ENCODE data around the gene PCDHA5. TPM values are rescaled to one million over a fixed set of nuclear protein-coding genes. Genes with fewer than 3 reads are reported as not detected.
"Not testable (repeated sequence)": the region's sequence is repeated elsewhere in the genome, so short reads cannot be mapped to it uniquely, and the experiment has no call there.

Gene PCDHA5
- total RNA-seq, 1 experiment from 2014 or later: 0.10 TPM

DNA sequence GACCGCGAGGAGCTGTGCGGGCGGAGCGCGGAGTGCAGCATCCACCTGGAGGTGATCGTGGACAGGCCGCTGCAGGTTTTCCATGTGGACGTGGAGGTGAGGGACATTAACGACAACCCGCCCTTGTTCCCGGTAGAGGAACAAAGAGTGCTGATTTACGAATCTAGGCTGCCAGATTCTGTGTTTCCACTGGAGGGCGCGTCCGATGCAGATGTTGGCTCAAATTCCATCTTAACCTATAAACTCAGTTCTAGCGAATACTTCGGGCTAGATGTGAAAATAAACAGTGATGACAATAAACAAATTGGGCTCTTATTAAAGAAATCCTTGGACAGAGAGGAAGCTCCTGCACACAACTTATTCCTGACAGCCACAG, 6.9 kb downstream of the PCDHA5 start:
- intact Hi-C loops (cut with micrococcal nuclease; ENCODE audit: unreplicated experiment): no loop called here
- no peak for TF ChIP-seq CTCF (IDR thresholded peaks at IDR 0.05)
- POLR2A ChIA-PET: interaction anchor here (0.6 kb wide), 1 partner anchor 133 kb away, joined by 3 read pairs; no protein-coding TSS in a partner anchor

DNA sequence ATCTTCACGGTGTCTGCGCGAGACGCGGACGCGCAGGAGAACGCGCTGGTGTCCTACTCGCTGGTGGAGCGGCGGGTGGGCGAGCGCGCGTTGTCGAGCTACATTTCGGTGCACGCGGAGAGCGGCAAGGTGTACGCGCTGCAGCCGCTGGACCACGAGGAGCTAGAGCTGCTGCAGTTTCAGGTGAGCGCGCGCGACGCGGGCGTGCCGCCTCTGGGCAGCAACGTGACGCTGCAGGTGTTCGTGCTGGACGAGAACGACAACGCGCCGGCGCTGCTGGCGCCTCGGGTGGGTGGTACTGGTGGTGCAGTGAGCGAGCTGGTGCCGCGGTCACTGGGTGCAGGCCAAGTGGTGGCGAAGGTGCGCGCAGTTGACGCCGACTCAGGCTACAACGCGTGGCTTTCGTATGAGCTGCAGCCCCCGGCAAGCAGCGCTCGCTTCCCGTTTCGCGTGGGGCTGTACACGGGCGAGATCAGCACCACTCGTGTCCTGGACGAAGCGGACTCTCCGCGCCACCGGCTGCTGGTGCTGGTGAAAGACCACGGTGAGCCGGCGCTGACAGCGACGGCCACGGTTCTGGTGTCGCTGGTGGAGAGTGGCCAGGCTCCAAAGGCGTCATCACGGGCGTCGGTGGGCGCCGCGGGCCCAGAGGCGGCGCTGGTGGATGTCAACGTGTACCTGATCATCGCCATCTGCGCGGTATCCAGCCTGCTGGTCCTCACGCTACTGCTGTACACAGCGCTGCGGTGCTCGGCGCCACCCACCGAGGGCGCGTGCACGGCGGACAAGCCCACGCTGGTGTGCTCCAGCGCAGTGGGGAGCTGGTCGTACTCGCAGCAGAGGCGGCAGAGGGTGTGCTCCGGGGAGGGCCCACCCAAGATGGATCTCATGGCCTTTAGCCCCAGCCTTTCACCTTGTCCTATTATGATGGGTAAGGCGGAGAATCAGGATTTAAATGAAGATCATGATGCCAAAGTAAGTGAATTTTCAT, 8.4 kb downstream of the PCDHA5 start:
- POLR2A ChIA-PET: not testable (repeated sequence)

More for the DNA sequence above, 6.9 kb downstream of the PCDHA5 start:
- H3K4me1 ChIP-seq (ENCODE audit: control insufficient read depth, insufficient read depth, low read length): no peaks in the 10 kb centered on the region
- BruUV-seq (replicated peaks): no TSS peak
- CTCF ChIA-PET: no interaction called here
- in situ Hi-C loops (cut with HindIII; ENCODE audit: low pct_unique_long_range_greater_than_20kb, low sequenced_read_pairs): no loop called here
- ATAC-seq (no peak), DNase-seq (ENCODE audit: low read depth, low spot score) (no peak)
- no peak overlapping the region for H3K4me3 ChIP-seq (ENCODE audit: low read depth in 2 of 2, low read length in 2 of 2)
- H3K27me3 ChIP-seq (ENCODE audit: control insufficient read depth, insufficient read depth, low read length): no peaks in the 10 kb centered on the region
- H3K27ac ChIP-seq (ENCODE audit: low read length): no peak overlapping the region
- H3K36me3 ChIP-seq (ENCODE audit: control insufficient read depth, insufficient read depth, low read length): no peaks in the 10 kb centered on the region
- H3K9me3 ChIP-seq (ENCODE audit: control insufficient read depth, insufficient read depth, low read depth, low read length): no peaks in the 10 kb centered on the region

DNA sequence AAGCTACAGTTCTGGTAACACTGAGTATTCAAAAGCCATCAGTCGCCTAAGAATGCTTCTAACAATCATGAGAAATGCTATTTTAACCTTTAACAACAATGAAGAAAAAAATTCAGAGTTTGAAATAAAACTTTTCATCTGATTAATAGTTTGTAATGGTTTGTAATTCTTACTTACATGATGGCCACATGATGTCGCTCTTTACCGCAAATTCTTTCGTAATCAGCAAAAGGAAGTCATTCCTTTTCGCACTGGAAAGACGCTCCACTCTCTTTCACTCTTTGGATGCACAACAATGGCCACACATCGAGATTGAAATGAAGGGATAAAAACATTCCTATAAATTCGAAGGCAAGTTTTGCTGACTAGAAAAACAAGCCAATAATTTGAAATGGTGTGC, 12.6 kb downstream of the PCDHA5 start, which contains the start of gene PCDHA7:
Gene PCDHA7 (plus strand): TSS at position 277 of the 400 bp plus-strand sequence. CDS start 115 bp downstream, at position 392.
- no TSS peak for BruUV-seq (replicated peaks)
- Histone ChIP-seq H3K4me3 (ENCODE audit: low read depth in 2 of 2, low read length in 2 of 2) (no peak within 1 kb of the TSS), H3K36me3 (ENCODE audit: control insufficient read depth, insufficient read depth, low read length) (no peaks in the 10 kb centered on the region), H3K4me1 (ENCODE audit: control insufficient read depth, insufficient read depth, low read length) (no peaks in the 10 kb centered on the region), H3K27ac (ENCODE audit: low read length) (no peak within 1 kb of the TSS), H3K27me3 (ENCODE audit: control insufficient read depth, insufficient read depth, low read length) (no peaks in the 10 kb centered on the region), H3K9me3 (ENCODE audit: control insufficient read depth, insufficient read depth, low read depth, low read length) (no peaks in the 10 kb centered on the region; the same call in 1 of the 2 replicates)
- intact Hi-C loops (cut with micrococcal nuclease; ENCODE audit: unreplicated experiment) (no loop called here), in situ Hi-C loops (cut with HindIII; ENCODE audit: low pct_unique_long_range_greater_than_20kb, low sequenced_read_pairs) (no loop called here)
- no peak for TF ChIP-seq POLR2AphosphoS5 (IDR thresholded peaks at IDR 0.05; ENCODE audit: low read depth, low read length)
- TF ChIP-seq CTCF (IDR thresholded peaks at IDR 0.05): 0 out of 2 replicates have a peak, but pooled peaks have one; percentile 18
- no peak for DNase-seq (ENCODE audit: low read depth, low spot score)
- CTCF ChIA-PET: interaction anchor here (0.6 kb wide), 1 partner anchor 322 kb away, joined by 3 read pairs; no protein-coding TSS in a partner anchor
- no peak for ATAC-seq
- POLR2A ChIA-PET: no interaction called here

More for the DNA sequence above, 8.4 kb downstream of the PCDHA5 start:
- H3K4me1 ChIP-seq (ENCODE audit: control insufficient read depth, insufficient read depth, low read length); in situ Hi-C loops (cut with HindIII; ENCODE audit: low pct_unique_long_range_greater_than_20kb, low sequenced_read_pairs); ATAC-seq; intact Hi-C loops (cut with micrococcal nuclease; ENCODE audit: unreplicated experiment); BruUV-seq (replicated peaks); H3K9me3 ChIP-seq (ENCODE audit: control insufficient read depth, insufficient read depth, low read depth, low read length); H3K36me3 ChIP-seq (ENCODE audit: control insufficient read depth, insufficient read depth, low read length); H3K27ac ChIP-seq (ENCODE audit: low read length); DNase-seq (ENCODE audit: low read depth, low spot score); H3K27me3 ChIP-seq (ENCODE audit: control insufficient read depth, insufficient read depth, low read length); H3K4me3 ChIP-seq (ENCODE audit: low read depth in 2 of 2, low read length in 2 of 2); CTCF ChIA-PET: not testable (repeated sequence)

- H3K27me3 ChIP-seq (ENCODE audit: control insufficient read depth, insufficient read depth, low read length); POLR2A ChIA-PET; in situ Hi-C loops (cut with HindIII; ENCODE audit: low pct_unique_long_range_greater_than_20kb, low sequenced_read_pairs); H3K36me3 ChIP-seq (ENCODE audit: control insufficient read depth, insufficient read depth, low read length); H3K9me3 ChIP-seq (ENCODE audit: control insufficient read depth, insufficient read depth, low read depth, low read length); DNase-seq (ENCODE audit: low read depth, low spot score); H3K27ac ChIP-seq (ENCODE audit: low read length); intact Hi-C loops (cut with micrococcal nuclease; ENCODE audit: unreplicated experiment); ATAC-seq; BruUV-seq (replicated peaks); H3K4me1 ChIP-seq (ENCODE audit: control insufficient read depth, insufficient read depth, low read length); H3K4me3 ChIP-seq (ENCODE audit: low read depth in 2 of 2, low read length in 2 of 2): not testable (repeated sequence)
- CTCF ChIA-PET: interaction anchor here (0.6 kb wide), 1 partner anchor 321 kb away, joined by 3 read pairs; no protein-coding TSS in a partner anchor
Observed at GRCh38 chr5:140834439-140835008, 13.1 kb downstream of the PCDHA5 start.

Measured in Panc1 (cell line).